GM21717 (cell line): ENCODE data around the gene CXCR3.
"Not testable (repeated sequence)": the region's sequence is repeated elsewhere in the genome, so short reads cannot be mapped to it uniquely, and the experiment has no call there.

Experiments
- ATAC-seq: cut with Tn5 transposase; IDR thresholded peaks from one replicate; pipeline ENCODE4 v1.9.1; 2021; ENCODE audit warnings: mild to moderate bottlenecking, moderate library complexity; ENCODE audit not compliant: unreplicated experiment

Gene CXCR3

GRCh38 chrX:71618303-71618721 lies at the start of gene CXCR3:
CXCR3 (minus strand) TSS chrX:71618511; CDS start chrX:71618449, 62 bp downstream.
- peak; percentile 53 for ATAC-seq

- ATAC-seq: no peak
Observed at GRCh38 chrX:71667328-71668247, 49.3 kb upstream of the CXCR3 start, which contains the start of gene LOC101059915. LOC101059915 (plus strand) TSS chrX:71667546.

GRCh38 chrX:71666240-71667223 lies 48.2 kb upstream of the CXCR3 start:
- ATAC-seq: no peak

GRCh38 chrX:71665747-71666146 lies 47.4 kb upstream of the CXCR3 start:
- no peak for ATAC-seq

GRCh38 chrX:71664889-71665491 lies 46.7 kb upstream of the CXCR3 start:
- ATAC-seq: no peak

GRCh38 chrX:71664202-71664601 lies 45.9 kb upstream of the CXCR3 start:
- not testable (repeated sequence) for ATAC-seq

GRCh38 chrX:71663238-71663637 lies 44.9 kb upstream of the CXCR3 start:
- not testable (repeated sequence) for ATAC-seq

GRCh38 chrX:71662654-71663053 lies 44.3 kb upstream of the CXCR3 start:
- ATAC-seq: not testable (repeated sequence)

GRCh38 chrX:71661919-71662318 lies 43.6 kb upstream of the CXCR3 start:
- ATAC-seq: no peak

GRCh38 chrX:71660562-71661416 lies 42.5 kb upstream of the CXCR3 start:
- ATAC-seq: no peak

GRCh38 chrX:71659959-71660358 lies 41.6 kb upstream of the CXCR3 start:
- ATAC-seq: no peak

GRCh38 chrX:71659342-71659741 lies 41.0 kb upstream of the CXCR3 start:
- ATAC-seq: no peak

GRCh38 chrX:71657267-71657666 lies 39.0 kb upstream of the CXCR3 start:
- no peak for ATAC-seq

GRCh38 chrX:71653344-71653743 lies 35.0 kb upstream of the CXCR3 start:
- ATAC-seq: no peak

GRCh38 chrX:71652405-71652804 lies 34.1 kb upstream of the CXCR3 start:
- no peak for ATAC-seq

- no peak for ATAC-seq
Observed at GRCh38 chrX:71650333-71650969, 32.1 kb upstream of the CXCR3 start.

- not testable (repeated sequence) for ATAC-seq
Observed at GRCh38 chrX:71644406-71644805, 26.1 kb upstream of the CXCR3 start.

- no peak for ATAC-seq
Observed at GRCh38 chrX:71640002-71640401, 21.7 kb upstream of the CXCR3 start.

GRCh38 chrX:71638409-71638808 lies 20.1 kb upstream of the CXCR3 start:
- no peak for ATAC-seq
